ENCODE results near the gene MAPRE3.
"Not testable (repeated sequence)": the region's sequence is repeated elsewhere in the genome, so short reads cannot be mapped to it uniquely, and the experiment has no call there.

MAPRE3 gene

GRCh38 chr2:27067385-27067784 lies 96.9 kb downstream of the MAPRE3 start:
- DNase-seq (ENCODE audit: low read depth in 2 of 2, low spot score in 1 of 2): no peak

GRCh38 chr2:27069436-27069835 lies 99.0 kb downstream of the MAPRE3 start:
- DNase-seq (ENCODE audit: low read depth in 2 of 2, low spot score in 1 of 2): no peak

- DNase-seq (ENCODE audit: low read depth in 2 of 2, low spot score in 1 of 2): no peak
These were observed 99.7 kb downstream of the MAPRE3 start for GRCh38 chr2:27069961-27070618.

GRCh38 chr2:27070653-27071276 lies 100.3 kb downstream of the MAPRE3 start:
- no peak for DNase-seq (ENCODE audit: low read depth in 2 of 2, low spot score in 1 of 2)

GRCh38 chr2:27071277-27071989 lies 101.0 kb downstream of the MAPRE3 start, which contains the start of gene OST4:
Gene OST4 (minus strand): TSS chr2:27071654.
- peak; percentile 75 to 78 for DNase-seq (ENCODE audit: low read depth in 2 of 2, low spot score in 1 of 2)

- DNase-seq (ENCODE audit: low read depth in 2 of 2, low spot score in 1 of 2): no peak
These were observed 101.8 kb downstream of the MAPRE3 start for GRCh38 chr2:27071990-27072830.

GRCh38 chr2:27072920-27073319 lies 102.5 kb downstream of the MAPRE3 start:
- DNase-seq (ENCODE audit: low read depth in 2 of 2, low spot score in 1 of 2): no peak

GRCh38 chr2:27073782-27074181 lies 103.3 kb downstream of the MAPRE3 start:
- no peak for DNase-seq (ENCODE audit: low read depth in 2 of 2, low spot score in 1 of 2)

- DNase-seq (ENCODE audit: low read depth in 2 of 2, low spot score in 1 of 2): no peak
These were observed 104.5 kb downstream of the MAPRE3 start for GRCh38 chr2:27074738-27075565.

GRCh38 chr2:27075566-27075871 lies 105.1 kb downstream of the MAPRE3 start:
- DNase-seq (ENCODE audit: low read depth in 2 of 2, low spot score in 1 of 2): not testable (repeated sequence)

- DNase-seq (ENCODE audit: low read depth in 2 of 2, low spot score in 1 of 2): no peak
These were observed 105.9 kb downstream of the MAPRE3 start for GRCh38 chr2:27076323-27076722.
